ENCODE data around the gene RERGL. TPM values are rescaled to one million over a fixed set of nuclear protein-coding genes. Genes with fewer than 3 reads are reported as not detected.
A peak's percentile ranks its signal among the peaks of the same experiment; 100 is the strongest.

The RERGL gene
- total RNA-seq, 1 experiment from 2014 or later = not detected

DNA sequence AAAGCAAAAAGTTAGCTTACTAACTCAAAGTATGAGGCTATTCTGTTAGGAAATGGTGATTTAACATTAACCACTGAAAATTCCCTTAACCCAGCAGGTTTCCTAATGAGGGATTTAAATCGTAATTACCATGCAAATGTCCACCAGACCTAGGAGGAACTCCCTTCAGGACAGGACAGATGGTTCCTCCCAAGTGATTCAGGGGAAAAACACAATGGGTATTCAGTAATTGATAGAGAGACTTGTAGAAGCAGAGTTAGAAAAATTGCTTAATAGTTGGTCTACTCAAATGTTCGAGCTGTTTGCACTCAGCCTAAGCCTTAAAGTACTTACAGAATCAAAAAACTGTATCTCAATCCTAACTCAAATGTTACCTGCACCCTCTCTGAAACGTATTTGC lies 21.6 kb downstream of the RERGL start:
- TF ChIP-seq ETV6 (CRISPR knock-in tag; IDR thresholded peaks at IDR 0.05) (no peak), PRRX2 (CRISPR knock-in tag; IDR thresholded peaks at IDR 0.05) (no peak), EMX1 (CRISPR knock-in tag; IDR thresholded peaks at IDR 0.05) (no peak), RELA (CRISPR knock-in tag; IDR thresholded peaks at IDR 0.05; ENCODE audit: borderline replicate concordance) (no peak), SMAD4 (CRISPR knock-in tag; IDR thresholded peaks at IDR 0.05) (no peak)
- TF ChIP-seq, protein P1, sequence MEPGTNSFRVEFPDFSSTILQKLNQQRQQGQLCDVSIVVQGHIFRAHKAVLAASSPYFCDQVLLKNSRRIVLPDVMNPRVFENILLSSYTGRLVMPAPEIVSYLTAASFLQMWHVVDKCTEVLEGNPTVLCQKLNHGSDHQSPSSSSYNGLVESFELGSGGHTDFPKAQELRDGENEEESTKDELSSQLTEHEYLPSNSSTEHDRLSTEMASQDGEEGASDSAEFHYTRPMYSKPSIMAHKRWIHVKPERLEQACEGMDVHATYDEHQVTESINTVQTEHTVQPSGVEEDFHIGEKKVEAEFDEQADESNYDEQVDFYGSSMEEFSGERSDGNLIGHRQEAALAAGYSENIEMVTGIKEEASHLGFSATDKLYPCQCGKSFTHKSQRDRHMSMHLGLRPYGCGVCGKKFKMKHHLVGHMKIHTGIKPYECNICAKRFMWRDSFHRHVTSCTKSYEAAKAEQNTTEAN (CRISPR knock-in tag; IDR thresholded peaks at IDR 0.05) = no peak
- TF ChIP-seq, protein P2, sequence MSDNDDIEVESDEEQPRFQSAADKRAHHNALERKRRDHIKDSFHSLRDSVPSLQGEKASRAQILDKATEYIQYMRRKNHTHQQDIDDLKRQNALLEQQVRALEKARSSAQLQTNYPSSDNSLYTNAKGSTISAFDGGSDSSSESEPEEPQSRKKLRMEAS (CRISPR knock-in tag; IDR thresholded peaks at IDR 0.05) = no peak
- TF ChIP-seq, protein P3, sequence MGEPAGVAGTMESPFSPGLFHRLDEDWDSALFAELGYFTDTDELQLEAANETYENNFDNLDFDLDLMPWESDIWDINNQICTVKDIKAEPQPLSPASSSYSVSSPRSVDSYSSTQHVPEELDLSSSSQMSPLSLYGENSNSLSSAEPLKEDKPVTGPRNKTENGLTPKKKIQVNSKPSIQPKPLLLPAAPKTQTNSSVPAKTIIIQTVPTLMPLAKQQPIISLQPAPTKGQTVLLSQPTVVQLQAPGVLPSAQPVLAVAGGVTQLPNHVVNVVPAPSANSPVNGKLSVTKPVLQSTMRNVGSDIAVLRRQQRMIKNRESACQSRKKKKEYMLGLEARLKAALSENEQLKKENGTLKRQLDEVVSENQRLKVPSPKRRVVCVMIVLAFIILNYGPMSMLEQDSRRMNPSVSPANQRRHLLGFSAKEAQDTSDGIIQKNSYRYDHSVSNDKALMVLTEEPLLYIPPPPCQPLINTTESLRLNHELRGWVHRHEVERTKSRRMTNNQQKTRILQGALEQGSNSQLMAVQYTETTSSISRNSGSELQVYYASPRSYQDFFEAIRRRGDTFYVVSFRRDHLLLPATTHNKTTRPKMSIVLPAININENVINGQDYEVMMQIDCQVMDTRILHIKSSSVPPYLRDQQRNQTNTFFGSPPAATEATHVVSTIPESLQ (CRISPR knock-in tag; IDR thresholded peaks at IDR 0.05) = no peak
- CTCF ChIA-PET = no interaction called here
- POLR2A ChIA-PET = no interaction called here
- peak; percentile 73 for ATAC-seq
- Mint-ChIP-seq H3K4me3 (peak overlapping the region; percentile 35; the same call in 1 of the 2 replicates), H3K36me3 (peaks cover 7% of the 10 kb centered on the region), H3K9me3 (peaks cover 10% of the 10 kb centered on the region), H3K27me3 (ENCODE audit: low read depth) (peaks cover 79% of the 10 kb centered on the region), H3K27ac (peak overlapping the region; percentile 14; the same call in 1 of the 2 replicates), H3K4me1 (peaks cover 29% of the 10 kb centered on the region)
- no peak for DNase-seq (ENCODE audit: low spot score)

DNA sequence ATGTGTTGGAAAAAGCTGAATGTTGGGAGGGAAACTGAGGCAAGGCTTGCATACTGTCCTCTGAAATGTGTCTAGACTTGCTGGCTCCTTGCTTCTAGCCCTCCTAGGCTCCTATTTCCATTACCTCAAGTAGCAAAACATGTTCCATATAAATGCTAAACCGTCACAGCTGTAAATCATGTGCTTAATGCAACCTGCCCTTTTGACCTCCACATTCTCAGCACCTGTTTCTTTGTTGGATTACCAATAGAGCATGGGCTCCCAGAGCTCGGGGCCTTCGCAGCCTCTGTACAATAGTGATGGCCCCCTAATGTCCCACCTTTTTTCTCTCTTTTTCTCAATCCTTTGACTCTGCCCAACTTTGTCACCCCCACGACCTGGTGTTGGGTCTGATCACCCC lies 23.3 kb downstream of the RERGL start:
- H3K36me3 Mint-ChIP-seq = peaks cover 24% of the 10 kb centered on the region
- DNase-seq (ENCODE audit: low spot score) = no peak
- ChIA-PET POLR2A (no interaction called here), CTCF (no interaction called here)
- peaks cover 29% of the 10 kb centered on the region for H3K4me1 Mint-ChIP-seq
- no peak overlapping the region for H3K4me3 Mint-ChIP-seq
- peaks cover 25% of the 10 kb centered on the region for H3K9me3 Mint-ChIP-seq
- H3K27ac Mint-ChIP-seq = no peak overlapping the region
- peaks cover 68% of the 10 kb centered on the region for H3K27me3 Mint-ChIP-seq (ENCODE audit: low read depth)
- ATAC-seq = no peak
- no peak for TF ChIP-seq TP53 (CRISPR knock-in tag; IDR thresholded peaks at IDR 0.05)
- TF ChIP-seq OVOL2 (CRISPR knock-in tag; IDR thresholded peaks at IDR 0.05; ENCODE audit: borderline replicate concordance) = no peak
- TF ChIP-seq, protein P4, sequence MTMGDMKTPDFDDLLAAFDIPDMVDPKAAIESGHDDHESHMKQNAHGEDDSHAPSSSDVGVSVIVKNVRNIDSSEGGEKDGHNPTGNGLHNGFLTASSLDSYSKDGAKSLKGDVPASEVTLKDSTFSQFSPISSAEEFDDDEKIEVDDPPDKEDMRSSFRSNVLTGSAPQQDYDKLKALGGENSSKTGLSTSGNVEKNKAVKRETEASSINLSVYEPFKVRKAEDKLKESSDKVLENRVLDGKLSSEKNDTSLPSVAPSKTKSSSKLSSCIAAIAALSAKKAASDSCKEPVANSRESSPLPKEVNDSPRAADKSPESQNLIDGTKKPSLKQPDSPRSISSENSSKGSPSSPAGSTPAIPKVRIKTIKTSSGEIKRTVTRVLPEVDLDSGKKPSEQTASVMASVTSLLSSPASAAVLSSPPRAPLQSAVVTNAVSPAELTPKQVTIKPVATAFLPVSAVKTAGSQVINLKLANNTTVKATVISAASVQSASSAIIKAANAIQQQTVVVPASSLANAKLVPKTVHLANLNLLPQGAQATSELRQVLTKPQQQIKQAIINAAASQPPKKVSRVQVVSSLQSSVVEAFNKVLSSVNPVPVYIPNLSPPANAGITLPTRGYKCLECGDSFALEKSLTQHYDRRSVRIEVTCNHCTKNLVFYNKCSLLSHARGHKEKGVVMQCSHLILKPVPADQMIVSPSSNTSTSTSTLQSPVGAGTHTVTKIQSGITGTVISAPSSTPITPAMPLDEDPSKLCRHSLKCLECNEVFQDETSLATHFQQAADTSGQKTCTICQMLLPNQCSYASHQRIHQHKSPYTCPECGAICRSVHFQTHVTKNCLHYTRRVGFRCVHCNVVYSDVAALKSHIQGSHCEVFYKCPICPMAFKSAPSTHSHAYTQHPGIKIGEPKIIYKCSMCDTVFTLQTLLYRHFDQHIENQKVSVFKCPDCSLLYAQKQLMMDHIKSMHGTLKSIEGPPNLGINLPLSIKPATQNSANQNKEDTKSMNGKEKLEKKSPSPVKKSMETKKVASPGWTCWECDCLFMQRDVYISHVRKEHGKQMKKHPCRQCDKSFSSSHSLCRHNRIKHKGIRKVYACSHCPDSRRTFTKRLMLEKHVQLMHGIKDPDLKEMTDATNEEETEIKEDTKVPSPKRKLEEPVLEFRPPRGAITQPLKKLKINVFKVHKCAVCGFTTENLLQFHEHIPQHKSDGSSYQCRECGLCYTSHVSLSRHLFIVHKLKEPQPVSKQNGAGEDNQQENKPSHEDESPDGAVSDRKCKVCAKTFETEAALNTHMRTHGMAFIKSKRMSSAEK (CRISPR knock-in tag; IDR thresholded peaks at IDR 0.05; ENCODE audit: borderline replicate concordance) = no peak
- TF ChIP-seq EMX1 (CRISPR knock-in tag; IDR thresholded peaks at IDR 0.05) = no peak
- TF ChIP-seq, protein P5, sequence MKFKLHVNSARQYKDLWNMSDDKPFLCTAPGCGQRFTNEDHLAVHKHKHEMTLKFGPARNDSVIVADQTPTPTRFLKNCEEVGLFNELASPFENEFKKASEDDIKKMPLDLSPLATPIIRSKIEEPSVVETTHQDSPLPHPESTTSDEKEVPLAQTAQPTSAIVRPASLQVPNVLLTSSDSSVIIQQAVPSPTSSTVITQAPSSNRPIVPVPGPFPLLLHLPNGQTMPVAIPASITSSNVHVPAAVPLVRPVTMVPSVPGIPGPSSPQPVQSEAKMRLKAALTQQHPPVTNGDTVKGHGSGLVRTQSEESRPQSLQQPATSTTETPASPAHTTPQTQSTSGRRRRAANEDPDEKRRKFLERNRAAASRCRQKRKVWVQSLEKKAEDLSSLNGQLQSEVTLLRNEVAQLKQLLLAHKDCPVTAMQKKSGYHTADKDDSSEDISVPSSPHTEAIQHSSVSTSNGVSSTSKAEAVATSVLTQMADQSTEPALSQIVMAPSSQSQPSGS (CRISPR knock-in tag; IDR thresholded peaks at IDR 0.05; ENCODE audit: borderline replicate concordance, low read depth) = no peak
- TF ChIP-seq, protein P2 (CRISPR knock-in tag; IDR thresholded peaks at IDR 0.05) = no peak
- no peak for TF ChIP-seq NR3C1 (CRISPR knock-in tag; conservative IDR thresholded peaks at IDR 0.05; ENCODE audit: low read depth)
- TF ChIP-seq, protein P6, sequence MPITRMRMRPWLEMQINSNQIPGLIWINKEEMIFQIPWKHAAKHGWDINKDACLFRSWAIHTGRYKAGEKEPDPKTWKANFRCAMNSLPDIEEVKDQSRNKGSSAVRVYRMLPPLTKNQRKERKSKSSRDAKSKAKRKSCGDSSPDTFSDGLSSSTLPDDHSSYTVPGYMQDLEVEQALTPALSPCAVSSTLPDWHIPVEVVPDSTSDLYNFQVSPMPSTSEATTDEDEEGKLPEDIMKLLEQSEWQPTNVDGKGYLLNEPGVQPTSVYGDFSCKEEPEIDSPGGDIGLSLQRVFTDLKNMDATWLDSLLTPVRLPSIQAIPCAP (CRISPR knock-in tag; IDR thresholded peaks at IDR 0.05) = no peak
- TF ChIP-seq, protein P7, sequence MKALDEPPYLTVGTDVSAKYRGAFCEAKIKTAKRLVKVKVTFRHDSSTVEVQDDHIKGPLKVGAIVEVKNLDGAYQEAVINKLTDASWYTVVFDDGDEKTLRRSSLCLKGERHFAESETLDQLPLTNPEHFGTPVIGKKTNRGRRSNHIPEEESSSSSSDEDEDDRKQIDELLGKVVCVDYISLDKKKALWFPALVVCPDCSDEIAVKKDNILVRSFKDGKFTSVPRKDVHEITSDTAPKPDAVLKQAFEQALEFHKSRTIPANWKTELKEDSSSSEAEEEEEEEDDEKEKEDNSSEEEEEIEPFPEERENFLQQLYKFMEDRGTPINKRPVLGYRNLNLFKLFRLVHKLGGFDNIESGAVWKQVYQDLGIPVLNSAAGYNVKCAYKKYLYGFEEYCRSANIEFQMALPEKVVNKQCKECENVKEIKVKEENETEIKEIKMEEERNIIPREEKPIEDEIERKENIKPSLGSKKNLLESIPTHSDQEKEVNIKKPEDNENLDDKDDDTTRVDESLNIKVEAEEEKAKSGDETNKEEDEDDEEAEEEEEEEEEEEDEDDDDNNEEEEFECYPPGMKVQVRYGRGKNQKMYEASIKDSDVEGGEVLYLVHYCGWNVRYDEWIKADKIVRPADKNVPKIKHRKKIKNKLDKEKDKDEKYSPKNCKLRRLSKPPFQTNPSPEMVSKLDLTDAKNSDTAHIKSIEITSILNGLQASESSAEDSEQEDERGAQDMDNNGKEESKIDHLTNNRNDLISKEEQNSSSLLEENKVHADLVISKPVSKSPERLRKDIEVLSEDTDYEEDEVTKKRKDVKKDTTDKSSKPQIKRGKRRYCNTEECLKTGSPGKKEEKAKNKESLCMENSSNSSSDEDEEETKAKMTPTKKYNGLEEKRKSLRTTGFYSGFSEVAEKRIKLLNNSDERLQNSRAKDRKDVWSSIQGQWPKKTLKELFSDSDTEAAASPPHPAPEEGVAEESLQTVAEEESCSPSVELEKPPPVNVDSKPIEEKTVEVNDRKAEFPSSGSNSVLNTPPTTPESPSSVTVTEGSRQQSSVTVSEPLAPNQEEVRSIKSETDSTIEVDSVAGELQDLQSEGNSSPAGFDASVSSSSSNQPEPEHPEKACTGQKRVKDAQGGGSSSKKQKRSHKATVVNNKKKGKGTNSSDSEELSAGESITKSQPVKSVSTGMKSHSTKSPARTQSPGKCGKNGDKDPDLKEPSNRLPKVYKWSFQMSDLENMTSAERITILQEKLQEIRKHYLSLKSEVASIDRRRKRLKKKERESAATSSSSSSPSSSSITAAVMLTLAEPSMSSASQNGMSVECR (CRISPR knock-in tag; IDR thresholded peaks at IDR 0.05; ENCODE audit: borderline replicate concordance) = no peak
- no peak for TF ChIP-seq SMAD4 (CRISPR knock-in tag; IDR thresholded peaks at IDR 0.05)
- TF ChIP-seq ZBTB21 (CRISPR knock-in tag; IDR thresholded peaks at IDR 0.05; ENCODE audit: borderline replicate concordance) = no peak
- no peak for TF ChIP-seq SP1 (CRISPR knock-in tag; conservative IDR thresholded peaks at IDR 0.05)
- TF ChIP-seq, protein P1 (CRISPR knock-in tag; IDR thresholded peaks at IDR 0.05) = no peak
- no peak for TF ChIP-seq ZNF671 (CRISPR knock-in tag; IDR thresholded peaks at IDR 0.05)

Data from WTC11 (cell line).